ENCODE data around the gene OR51B5. TPM values are rescaled to one million over a fixed set of nuclear protein-coding genes. Genes with fewer than 3 reads are reported as not detected.
"Not testable (repeated sequence)": the region's sequence is repeated elsewhere in the genome, so short reads cannot be mapped to it uniquely, and the experiment has no call there.

Gene OR51B5
- total RNA-seq, 1 donor from 2014 or later: not detected

GRCh38 chr11:5335170-5335569, 8.2 kb downstream of the OR51B5 start:
- TF ChIP-seq EZH2phosphoT487 (IDR thresholded peaks at IDR 0.05) (no peak), EZH2 (IDR thresholded peaks at IDR 0.05) (no peak), CTCF (IDR thresholded peaks at IDR 0.05) (no peak)
- H2AFZ ChIP-seq (replicated peaks): no peak overlapping the region
- no peak overlapping the region for H3K4me3 Mint-ChIP-seq
- no peaks in the 10 kb centered on the region for H3K36me3 ChIP-seq
- no peaks in the 10 kb centered on the region for H3K79me2 ChIP-seq (ENCODE audit: low read depth)
- H3K27me3 ChIP-seq: no peaks in the 10 kb centered on the region
- no peak overlapping the region for H3K27ac Mint-ChIP-seq
- DNase-seq (ENCODE audit: low spot score): no peak
- no peaks in the 10 kb centered on the region for H3K9me3 ChIP-seq (ENCODE audit: low read depth)
- no peaks in the 10 kb centered on the region for H3F3A ChIP-seq (ENCODE audit: low read depth)
- no peak overlapping the region for H3K27ac ChIP-seq
- no peak overlapping the region for H3K4me3 ChIP-seq
- no peaks in the 10 kb centered on the region for H3K4me1 Mint-ChIP-seq
- no peaks in the 10 kb centered on the region for H4K20me1 ChIP-seq (ENCODE audit: low read depth)
- H3K4me2 ChIP-seq: no peak overlapping the region
- peaks cover 2% of the 10 kb centered on the region for H3K27me3 Mint-ChIP-seq (ENCODE audit: insufficient read depth, low read depth)
- no peaks in the 10 kb centered on the region for H3K36me3 Mint-ChIP-seq
- H3K9ac ChIP-seq: no peak overlapping the region
- no peaks in the 10 kb centered on the region for H3K9me3 Mint-ChIP-seq
- H3K4me1 ChIP-seq: peaks cover 4% of the 10 kb centered on the region

- Histone ChIP-seq H4K20me1 (ENCODE audit: low read depth) (no peaks in the 10 kb centered on the region), H3K4me1 (no peaks in the 10 kb centered on the region), H2AFZ (replicated peaks) (no peak within 1 kb of the TSS), H3K4me3 (no peak within 1 kb of the TSS), H3K79me2 (ENCODE audit: low read depth) (no peaks in the 10 kb centered on the region), H3K27ac (no peak within 1 kb of the TSS), H3K4me2 (no peak within 1 kb of the TSS), H3K9me3 (ENCODE audit: low read depth) (no peaks in the 10 kb centered on the region), H3F3A (ENCODE audit: low read depth) (no peaks in the 10 kb centered on the region), H3K36me3 (no peaks in the 10 kb centered on the region), H3K27me3 (no peaks in the 10 kb centered on the region), H3K9ac (no peak within 1 kb of the TSS)
- no peak for DNase-seq (ENCODE audit: low spot score)
- Mint-ChIP-seq H3K27ac (no peak within 1 kb of the TSS), H3K4me1 (no peaks in the 10 kb centered on the region), H3K4me3 (no peak within 1 kb of the TSS), H3K36me3 (no peaks in the 10 kb centered on the region), H3K9me3 (no peaks in the 10 kb centered on the region), H3K27me3 (ENCODE audit: insufficient read depth, low read depth) (peaks cover 2% of the 10 kb centered on the region)
- TF ChIP-seq EZH2 (IDR thresholded peaks at IDR 0.05) (no peak), CTCF (IDR thresholded peaks at IDR 0.05) (no peak), EZH2phosphoT487 (IDR thresholded peaks at IDR 0.05) (no peak)
These were observed 19.1 kb downstream of the OR51B5 start, which contains the start of gene OR51B2 for GRCh38 chr11:5324197-5324596. Gene OR51B2 (minus strand): TSS chr11:5324297. CDS start chr11:5324297, 0 bp downstream.

GRCh38 chr11:5317292-5317691, 26.0 kb downstream of the OR51B5 start:
- Histone ChIP-seq H3K9ac (no peak overlapping the region), H3K36me3 (no peaks in the 10 kb centered on the region), H3K27ac (no peak overlapping the region), H3K79me2 (ENCODE audit: low read depth) (no peaks in the 10 kb centered on the region), H4K20me1 (ENCODE audit: low read depth) (no peaks in the 10 kb centered on the region), H3K4me1 (no peaks in the 10 kb centered on the region), H3K27me3 (no peaks in the 10 kb centered on the region), H3K9me3 (ENCODE audit: low read depth) (no peaks in the 10 kb centered on the region), H2AFZ (replicated peaks) (no peak overlapping the region), H3F3A (ENCODE audit: low read depth) (no peaks in the 10 kb centered on the region), H3K4me2 (no peak overlapping the region), H3K4me3 (no peak overlapping the region)
- Mint-ChIP-seq H3K4me1 (no peaks in the 10 kb centered on the region), H3K9me3 (no peaks in the 10 kb centered on the region), H3K4me3 (no peak overlapping the region), H3K27me3 (ENCODE audit: insufficient read depth, low read depth) (no peaks in the 10 kb centered on the region), H3K36me3 (no peaks in the 10 kb centered on the region), H3K27ac (no peak overlapping the region)
- TF ChIP-seq CTCF (IDR thresholded peaks at IDR 0.05) (no peak), EZH2phosphoT487 (IDR thresholded peaks at IDR 0.05) (no peak)
- DNase-seq (ENCODE audit: low spot score): no peak

GRCh38 chr11:5313326-5314023, 29.8 kb downstream of the OR51B5 start:
- not testable (repeated sequence) for H3K4me3 Mint-ChIP-seq, H3K27ac Mint-ChIP-seq

More at GRCh38 chr11:5313326-5314023, 29.8 kb downstream of the OR51B5 start:
- DNase-seq (ENCODE audit: low spot score); H3K4me3 ChIP-seq; H2AFZ ChIP-seq (replicated peaks); H3K27me3 ChIP-seq; H3K9me3 Mint-ChIP-seq; H3K36me3 ChIP-seq; H4K20me1 ChIP-seq (ENCODE audit: low read depth); H3K36me3 Mint-ChIP-seq; H3K9me3 ChIP-seq (ENCODE audit: low read depth); H3K79me2 ChIP-seq (ENCODE audit: low read depth); H3K4me1 ChIP-seq; H3K4me2 ChIP-seq; H3K4me1 Mint-ChIP-seq; H3F3A ChIP-seq (ENCODE audit: low read depth); H3K27ac ChIP-seq; H3K27me3 Mint-ChIP-seq (ENCODE audit: insufficient read depth, low read depth); H3K9ac ChIP-seq: not testable (repeated sequence)

Measured in neural progenitor cell (in vitro differentiated cells).